Tibial nerve (tissue), 4 donors: Measurements from ENCODE around the gene RYR3. TPM values are rescaled to one million over a fixed set of nuclear protein-coding genes. Genes with fewer than 3 reads are reported as not detected.

Source experiments
- DNase-seq, 2 donors: peaks; one replicate each; pipeline ENCODE4 v3.0.0-alpha.2; 2019; ENCODE audit warnings: low spot score in 2 of 2
- H3K27ac ChIP-seq, 4 donors: fragments of 200-600 bp; sonication (generic) in 3 of 4; one replicate each; pipeline ENCODE4 v1.5.1; 2017 to 2019; ENCODE audit warnings: mild to moderate bottlenecking in 1 of 4
- H3K27me3 ChIP-seq, 2 donors: fragments of 200-600 bp; sonication (generic) in 1 of 2; one replicate each; pipeline versions ENCODE4 v1.5.1 to v1.6.0; 2017 to 2019
- H3K36me3 ChIP-seq, 3 donors: fragments of 200-600 bp; sonication (generic); one replicate each; pipeline ENCODE4 v1.5.1; 2018 to 2019
- H3K4me1 ChIP-seq, 4 donors: fragments of 200-600 bp; sonication (generic) in 3 of 4; one replicate each; pipeline ENCODE4 v1.5.1; 2017 to 2019
- H3K4me3 ChIP-seq, 4 donors: fragments of 200-600 bp; sonication (generic) in 3 of 4; one replicate each; pipeline ENCODE4 v1.5.1; 2017 to 2019; ENCODE audit warnings: mild to moderate bottlenecking in 1 of 4, moderate library complexity in 1 of 4
- H3K9me3 ChIP-seq, 4 donors: fragments of 200-600 bp; sonication (generic) in 3 of 4; one replicate each; pipeline ENCODE4 v1.5.1; 2017 to 2019
- CTCF ChIP-seq, 5 experiments: fragments of 200-600 bp in 3 of 5; fragments of 450-650 bp in 2 of 5; sonication (generic) in 3 of 5; IDR thresholded peaks; one replicate each; pipeline ENCODE4 v1.5.1; 2016 to 2019; ENCODE audit warnings: antibody characterized with exemption in 5 of 5, mild to moderate bottlenecking in 3 of 5, moderate library complexity in 2 of 5
- EP300 ChIP-seq, 2 donors: sonication (generic); formaldehyde crosslinking; IDR thresholded peaks; one replicate each; pipeline ENCODE4 v1.6.1; 2017; ENCODE audit warnings: antibody characterized with exemption in 2 of 2, mild to moderate bottlenecking in 1 of 2
- POLR2A ChIP-seq, 2 donors: fragments of 450-650 bp; IDR thresholded peaks; one replicate each; pipeline ENCODE4 v1.6.1; 2017; ENCODE audit warnings: antibody characterized with exemption in 2 of 2, mild to moderate bottlenecking in 2 of 2, moderate library complexity in 2 of 2
- WGBS, 2 donors: methylation state at CpG; one replicate each; pipeline ENCODE4 v1.1.5; 2018; 5-methylcytosine and 5-hydroxymethylcytosine counted together
- total RNA-seq, 4 donors: library from RNA; depleted of rRNA; stranded (reverse); fragments of >200 nt; gene quantifications; one replicate each; pipeline ENCODE4 v1.1.0, GENCODE V29; 2016

Gene RYR3
- total RNA-seq, 4 donors from 2014 or later = 1.2 to 7.0 (median 5.4) TPM

DNA sequence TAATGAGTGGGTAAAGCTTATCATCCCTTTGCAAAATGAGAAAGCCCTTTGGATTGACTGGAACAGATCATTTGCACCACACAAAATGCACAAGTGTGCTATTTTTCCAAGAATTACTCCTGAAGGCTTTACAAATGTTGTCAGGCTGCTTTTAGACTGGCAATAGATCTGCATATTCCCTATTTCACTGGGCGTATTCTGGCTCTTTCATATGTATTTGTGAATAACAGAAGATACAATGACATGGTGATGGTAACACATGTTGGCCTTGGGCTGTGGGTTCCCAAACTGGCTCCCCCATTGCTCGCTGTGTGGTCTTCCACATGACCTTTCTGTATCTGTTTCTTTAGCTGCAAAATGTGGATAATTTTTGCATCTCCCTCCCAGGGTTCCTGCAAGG lies 354.2 kb downstream of the RYR3 start:
- no peak overlapping the region for H3K27ac ChIP-seq
- no peaks in the 10 kb centered on the region for H3K9me3 ChIP-seq
- H3K4me3 ChIP-seq = no peak overlapping the region
- no peaks in the 10 kb centered on the region for H3K27me3 ChIP-seq
- H3K36me3 ChIP-seq = no peaks in the 10 kb centered on the region
- H3K4me1 ChIP-seq = no peaks in the 10 kb centered on the region
- no peak for DNase-seq
- 90 to 92% methylated on average over 2 of the region's 2 CpGs for WGBS, 2 donors
- no peak for TF ChIP-seq CTCF (IDR thresholded peaks at IDR 0.05)
- no peak for TF ChIP-seq POLR2A (IDR thresholded peaks at IDR 0.05)
- no peak for TF ChIP-seq EP300 (IDR thresholded peaks at IDR 0.05)

DNA sequence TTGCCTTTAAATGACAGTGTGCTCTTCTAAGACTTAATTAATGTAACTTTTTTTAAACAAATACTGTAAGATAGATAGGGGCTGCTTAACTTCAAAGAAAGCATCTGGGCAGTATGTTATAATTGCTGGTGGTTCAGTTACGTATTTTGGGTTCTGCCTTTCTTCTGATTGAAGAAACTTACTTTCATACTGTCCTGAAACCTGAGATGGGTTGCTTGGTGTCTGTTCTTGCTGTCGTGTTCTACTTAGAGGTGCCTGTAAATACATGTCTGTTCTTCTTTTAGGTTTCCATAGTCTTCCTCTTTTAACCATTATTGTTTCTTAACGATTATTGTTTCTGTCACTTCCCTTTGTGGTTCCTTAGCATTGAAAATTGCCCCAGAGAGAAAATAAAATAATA lies 359.8 kb downstream of the RYR3 start:
- TF ChIP-seq EP300 (IDR thresholded peaks at IDR 0.05) (no peak), CTCF (IDR thresholded peaks at IDR 0.05) (no peak), POLR2A (IDR thresholded peaks at IDR 0.05) (no peak)
- Histone ChIP-seq H3K27ac (no peak overlapping the region), H3K36me3 (no peaks in the 10 kb centered on the region), H3K9me3 (no peaks in the 10 kb centered on the region), H3K4me1 (no peaks in the 10 kb centered on the region), H3K4me3 (no peak overlapping the region), H3K27me3 (no peaks in the 10 kb centered on the region)
- WGBS, 2 donors = 42 to 55% methylated on average over 3 of the region's 3 CpGs
- DNase-seq = no peak

DNA sequence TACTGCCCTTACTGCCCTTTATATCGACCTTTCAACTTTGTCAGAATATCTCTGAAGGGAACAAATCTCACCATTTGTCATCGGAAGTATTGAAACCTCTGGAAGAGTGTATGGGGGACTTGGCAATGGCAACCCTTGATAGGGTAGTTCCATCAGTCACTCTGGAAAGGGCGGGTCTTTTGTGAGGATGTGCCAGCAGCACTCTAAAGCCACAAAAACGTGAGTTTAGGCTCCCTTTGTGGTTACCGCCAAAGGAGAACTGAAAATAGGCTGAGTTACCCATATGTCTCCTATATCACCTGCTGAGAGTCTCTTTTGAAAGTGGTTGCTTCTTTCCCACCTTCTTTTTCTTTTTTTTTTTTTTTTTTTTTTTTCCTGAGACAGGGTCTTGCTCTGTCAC lies 360.7 kb downstream of the RYR3 start:
- Histone ChIP-seq H3K36me3 (no peaks in the 10 kb centered on the region), H3K27me3 (no peaks in the 10 kb centered on the region), H3K4me1 (no peaks in the 10 kb centered on the region), H3K27ac (no peak overlapping the region), H3K9me3 (no peaks in the 10 kb centered on the region), H3K4me3 (no peak overlapping the region)
- DNase-seq = no peak
- TF ChIP-seq POLR2A (IDR thresholded peaks at IDR 0.05) (no peak), EP300 (IDR thresholded peaks at IDR 0.05) (no peak), CTCF (IDR thresholded peaks at IDR 0.05) (no peak)
- 79 to 85% methylated on average over 5 of the region's 5 CpGs for WGBS, 2 donors

DNA sequence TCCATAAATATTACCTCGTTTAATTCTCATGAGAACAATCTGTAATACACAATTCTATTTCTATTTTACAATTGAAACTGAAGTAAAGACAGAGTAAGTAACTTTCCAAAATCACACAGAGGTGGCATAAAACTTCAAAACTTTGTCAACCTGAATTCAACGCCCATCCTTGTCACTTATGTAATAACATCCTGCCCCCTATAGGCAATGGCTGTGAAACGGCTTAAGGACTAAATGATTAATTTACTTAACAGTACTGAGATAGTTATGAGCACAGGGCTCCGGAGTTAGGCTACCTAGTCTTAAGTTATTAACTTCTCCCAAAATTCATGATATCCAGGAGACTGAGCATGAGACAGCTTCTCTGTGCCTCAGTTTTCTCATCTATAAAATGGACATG lies 364.5 kb downstream of the RYR3 start:
- Histone ChIP-seq H3K36me3 (no peaks in the 10 kb centered on the region), H3K4me3 (no peak overlapping the region), H3K27ac (no peak overlapping the region), H3K4me1 (no peaks in the 10 kb centered on the region), H3K9me3 (no peaks in the 10 kb centered on the region), H3K27me3 (no peaks in the 10 kb centered on the region)
- TF ChIP-seq EP300 (IDR thresholded peaks at IDR 0.05) = no peak
- no peak for TF ChIP-seq POLR2A (IDR thresholded peaks at IDR 0.05)
- peak in 3 of 5 experiments; percentile 10 to 41 (median 11) for TF ChIP-seq CTCF (IDR thresholded peaks at IDR 0.05)
- WGBS, 2 donors = 21 to 24% methylated on average over 4 of the region's 4 CpGs
- DNase-seq = peak in 1 of 2 donors; percentile 15

DNA sequence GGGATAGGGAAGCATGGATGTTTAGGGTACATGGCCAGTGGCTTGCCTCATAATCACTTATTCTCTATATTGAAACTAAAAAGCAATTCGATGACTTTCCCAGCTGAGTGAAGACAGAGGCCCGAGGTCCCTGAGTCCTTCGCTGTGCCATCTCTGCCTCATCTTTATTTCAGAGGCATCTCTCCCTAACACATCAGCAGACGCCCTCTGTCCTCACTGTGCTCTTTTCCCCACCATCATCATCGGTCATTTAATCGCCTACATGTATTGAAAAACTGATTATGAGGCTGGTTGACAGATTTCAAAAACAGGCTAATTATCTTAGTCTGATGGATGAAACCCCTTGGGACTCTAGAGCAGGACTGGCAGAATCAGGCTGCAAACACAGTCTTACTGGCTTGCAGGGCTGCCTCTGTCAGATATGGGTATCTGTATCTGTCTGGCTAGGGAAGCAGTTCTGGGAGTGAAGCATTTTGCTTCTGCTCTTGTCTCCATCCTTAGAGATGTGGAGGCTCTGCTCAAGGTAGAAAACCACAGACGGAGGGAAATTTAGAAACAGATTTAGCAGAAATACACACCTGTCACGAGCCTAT lies 366.6 kb downstream of the RYR3 start:
- Histone ChIP-seq H3K27me3 (no peaks in the 10 kb centered on the region), H3K4me3 (no peak overlapping the region), H3K36me3 (no peaks in the 10 kb centered on the region), H3K9me3 (no peaks in the 10 kb centered on the region), H3K27ac (no peak overlapping the region), H3K4me1 (no peaks in the 10 kb centered on the region)
- TF ChIP-seq CTCF (IDR thresholded peaks at IDR 0.05) = no peak
- no peak for TF ChIP-seq EP300 (IDR thresholded peaks at IDR 0.05)
- no peak for TF ChIP-seq POLR2A (IDR thresholded peaks at IDR 0.05)
- 87 to 90% methylated on average over 8 of the region's 8 CpGs for WGBS, 2 donors
- no peak for DNase-seq
